GOT3 (cell line): ENCODE results near the gene FBRS.
A peak's percentile ranks its signal among the peaks of the same experiment; 100 is the strongest.
"Not testable (repeated sequence)": the region's sequence is repeated elsewhere in the genome, so short reads cannot be mapped to it uniquely, and the experiment has no call there.

Source experiments
- DNase-seq: peaks from one replicate; lab custom pipeline; 2025; ENCODE audit warnings: mixed read lengths; lab: John Stamatoyannopoulos, UW

Gene FBRS

GRCh38 chr16:30657866-30658730 lies at the start of gene FBRS:
Gene FBRS (plus strand): TSS chr16:30658431. CDS start chr16:30659519, 1,088 bp downstream.
- DNase-seq = peak; percentile 99

- DNase-seq = no peak
Measured at GRCh38 chr16:30609002-30609925, 49.0 kb upstream of the FBRS start.

GRCh38 chr16:30609926-30610839 lies 48.0 kb upstream of the FBRS start, which contains the start of gene ZNF689:
Gene ZNF689 (minus strand): TSS chr16:30610389. CDS start chr16:30610041, 348 bp downstream.
- DNase-seq = peak; percentile 86

- no peak for DNase-seq
Measured at GRCh38 chr16:30615358-30616091, 42.7 kb upstream of the FBRS start.

GRCh38 chr16:30619202-30619601 lies 39.0 kb upstream of the FBRS start:
- DNase-seq = no peak

GRCh38 chr16:30619638-30620037 lies 38.6 kb upstream of the FBRS start:
- DNase-seq = no peak

- DNase-seq = no peak
Measured at GRCh38 chr16:30620169-30620568, 38.1 kb upstream of the FBRS start.

- no peak for DNase-seq
Measured at GRCh38 chr16:30621765-30622164, 36.5 kb upstream of the FBRS start.

- DNase-seq = no peak
Measured at GRCh38 chr16:30622455-30623032, 35.7 kb upstream of the FBRS start.

- DNase-seq = no peak
Measured at GRCh38 chr16:30623536-30624283, 34.5 kb upstream of the FBRS start.

GRCh38 chr16:30626236-30626635 lies 32.0 kb upstream of the FBRS start:
- no peak for DNase-seq

- DNase-seq = no peak
Measured at GRCh38 chr16:30628628-30629540, 29.3 kb upstream of the FBRS start.

- DNase-seq = not testable (repeated sequence)
Measured at GRCh38 chr16:30632454-30632853, 25.8 kb upstream of the FBRS start.

- DNase-seq = no peak
Measured at GRCh38 chr16:30633526-30633925, 24.7 kb upstream of the FBRS start.

- no peak for DNase-seq
Measured at GRCh38 chr16:30636599-30636998, 21.6 kb upstream of the FBRS start.

GRCh38 chr16:30637139-30637538 lies 21.1 kb upstream of the FBRS start:
- not testable (repeated sequence) for DNase-seq

GRCh38 chr16:30637944-30638343 lies 20.3 kb upstream of the FBRS start:
- no peak for DNase-seq

- no peak for DNase-seq
Measured at GRCh38 chr16:30641378-30641982, 16.8 kb upstream of the FBRS start.
